GM12878 (cell line): ENCODE measurements around the gene BEST2. TPM values are rescaled to one million over a fixed set of nuclear protein-coding genes. Genes with fewer than 3 reads are reported as not detected.

Source experiments
- CEBPB ChIP-seq, 2 experiments: fragments of 150-350 bp in 1 of 2; IDR thresholded peaks; 2 replicates each; pipeline ENCODE4 v1.6.1; 2012 to 2014; ENCODE audit warnings: low read depth in 2 of 2, low read length in 2 of 2, borderline replicate concordance in 1 of 2, inconsistent platforms in 1 of 2
- HDGF ChIP-seq: fragments of 450-650 bp; IDR thresholded peaks from 2 replicates; pipeline ENCODE4 v1.6.1; 2016; ENCODE audit warnings: antibody characterized with exemption
- NR2C1 ChIP-seq: fragments of 450-650 bp; IDR thresholded peaks from 2 replicates; pipeline ENCODE4 v1.6.1; 2017; ENCODE audit warnings: antibody characterized with exemption, mild to moderate bottlenecking, moderate library complexity
- PAX8 ChIP-seq: fragments of 450-650 bp; IDR thresholded peaks from 2 replicates; pipeline ENCODE4 v1.6.1; 2017; ENCODE audit warnings: mild to moderate bottlenecking, moderate library complexity
- SMAD5 ChIP-seq: IDR thresholded peaks from 2 replicates; pipeline ENCODE4 v1.6.1; 2016; ENCODE audit warnings: antibody characterized with exemption, low read depth
- ZNF24 ChIP-seq: fragments of 450-650 bp; IDR thresholded peaks from 2 replicates; pipeline ENCODE4 v1.6.1; 2017; ENCODE audit warnings: antibody characterized with exemption, mild to moderate bottlenecking
- polyA plus RNA-seq, 11 experiments: library from polyadenylated mRNA; depleted of rRNA in 4 of 11; unstranded in 6 of 11; stranded (reverse) in 5 of 11; fragments of >200 nt; fragmentation: Nextera tagmentation in 4 of 11; fragmentation: Illumina TruSeq in 1 of 11; extraction: Ambion mirVana in 4 of 11; extraction: Trizol in 1 of 11; gene quantifications; 1 replicate in 1 of 11; 2 replicates in 10 of 11; pipeline versions ENCODE4 v1.2.1 to v1.2.3, GENCODE V29; 2011 to 2016; ENCODE audit warnings: inconsistent platforms in 2 of 11, missing spikeins in 2 of 11, low read depth in 1 of 11
- total RNA-seq, 4 experiments: library from RNA; depleted of rRNA in 3 of 4; stranded (reverse); fragments of >200 nt in 3 of 4; fragmentation: Illumina TruSeq in 1 of 4; extraction: Trizol in 1 of 4; gene quantifications; 2 replicates each; pipeline versions ENCODE4 v1.2.1 to v1.2.3, GENCODE V29; 2013 to 2021
- TF ChIP-seq, protein P1 (sequence below): fragments of 450-650 bp; formaldehyde crosslinking; IDR thresholded peaks from 2 replicates; pipeline ENCODE4 v1.4.0; 2020; ENCODE audit warnings: mild to moderate bottlenecking, moderate library complexity
- TF ChIP-seq, protein P2 (sequence below): fragments of 450-650 bp; IDR thresholded peaks from 2 replicates; pipeline ENCODE4 v1.6.1; 2016; ENCODE audit warnings: mild to moderate bottlenecking, moderate library complexity, borderline replicate concordance

BEST2 gene
- total and polyA plus RNA-seq, 10 of the 15 experiments (the other 5 are each of a cell fraction or from before 2014, with no cell fraction given) = not detected

DNA sequence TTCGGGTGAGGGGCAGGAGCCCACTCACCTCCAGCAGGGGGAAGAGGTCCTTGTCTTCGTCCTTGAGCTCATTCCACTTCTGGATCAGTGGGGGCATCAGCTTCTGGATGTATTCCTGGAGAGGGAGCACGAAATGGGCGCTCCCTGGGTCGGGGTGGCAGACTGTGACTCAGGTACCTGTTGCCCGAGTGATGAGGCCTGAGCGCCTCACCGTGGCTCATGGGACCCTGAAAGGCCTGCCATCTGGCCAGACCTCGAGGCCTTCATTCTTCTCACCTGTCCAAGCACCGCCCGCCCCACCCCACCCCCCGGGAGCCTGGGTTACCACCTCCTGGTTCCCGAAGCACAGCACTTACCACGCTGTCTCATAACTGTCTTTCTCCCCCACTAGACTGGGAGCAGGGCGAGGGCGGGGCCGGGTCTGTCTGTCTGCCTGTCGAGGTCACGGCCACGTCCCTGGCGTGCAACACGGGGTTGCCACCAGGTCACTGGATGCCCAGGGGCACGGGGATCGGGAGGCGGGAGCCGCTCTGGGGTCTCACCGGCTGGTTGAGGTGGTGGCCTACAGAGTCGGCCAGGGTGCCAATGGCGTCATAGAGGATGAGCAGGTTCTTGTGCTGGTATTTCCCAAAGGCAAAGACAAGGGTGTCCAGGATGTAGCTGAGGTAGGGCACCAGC, 45.8 kb upstream of the BEST2 start (continued):
- TF ChIP-seq, protein P1, sequence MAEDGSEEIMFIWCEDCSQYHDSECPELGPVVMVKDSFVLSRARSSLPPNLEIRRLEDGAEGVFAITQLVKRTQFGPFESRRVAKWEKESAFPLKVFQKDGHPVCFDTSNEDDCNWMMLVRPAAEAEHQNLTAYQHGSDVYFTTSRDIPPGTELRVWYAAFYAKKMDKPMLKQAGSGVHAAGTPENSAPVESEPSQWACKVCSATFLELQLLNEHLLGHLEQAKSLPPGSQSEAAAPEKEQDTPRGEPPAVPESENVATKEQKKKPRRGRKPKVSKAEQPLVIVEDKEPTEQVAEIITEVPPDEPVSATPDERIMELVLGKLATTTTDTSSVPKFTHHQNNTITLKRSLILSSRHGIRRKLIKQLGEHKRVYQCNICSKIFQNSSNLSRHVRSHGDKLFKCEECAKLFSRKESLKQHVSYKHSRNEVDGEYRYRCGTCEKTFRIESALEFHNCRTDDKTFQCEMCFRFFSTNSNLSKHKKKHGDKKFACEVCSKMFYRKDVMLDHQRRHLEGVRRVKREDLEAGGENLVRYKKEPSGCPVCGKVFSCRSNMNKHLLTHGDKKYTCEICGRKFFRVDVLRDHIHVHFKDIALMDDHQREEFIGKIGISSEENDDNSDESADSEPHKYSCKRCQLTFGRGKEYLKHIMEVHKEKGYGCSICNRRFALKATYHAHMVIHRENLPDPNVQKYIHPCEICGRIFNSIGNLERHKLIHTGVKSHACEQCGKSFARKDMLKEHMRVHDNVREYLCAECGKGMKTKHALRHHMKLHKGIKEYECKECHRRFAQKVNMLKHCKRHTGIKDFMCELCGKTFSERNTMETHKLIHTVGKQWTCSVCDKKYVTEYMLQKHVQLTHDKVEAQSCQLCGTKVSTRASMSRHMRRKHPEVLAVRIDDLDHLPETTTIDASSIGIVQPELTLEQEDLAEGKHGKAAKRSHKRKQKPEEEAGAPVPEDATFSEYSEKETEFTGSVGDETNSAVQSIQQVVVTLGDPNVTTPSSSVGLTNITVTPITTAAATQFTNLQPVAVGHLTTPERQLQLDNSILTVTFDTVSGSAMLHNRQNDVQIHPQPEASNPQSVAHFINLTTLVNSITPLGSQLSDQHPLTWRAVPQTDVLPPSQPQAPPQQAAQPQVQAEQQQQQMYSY = no peak
- TF ChIP-seq CEBPB (IDR thresholded peaks at IDR 0.05; ENCODE audit: borderline replicate concordance in 1 of 2, low read depth in 2 of 2, low read length in 2 of 2) (no peak), SMAD5 (no peak), HDGF (no peak), ZNF24 (no peak), NR2C1 (no peak), PAX8 (no peak)
- TF ChIP-seq, protein P2, sequence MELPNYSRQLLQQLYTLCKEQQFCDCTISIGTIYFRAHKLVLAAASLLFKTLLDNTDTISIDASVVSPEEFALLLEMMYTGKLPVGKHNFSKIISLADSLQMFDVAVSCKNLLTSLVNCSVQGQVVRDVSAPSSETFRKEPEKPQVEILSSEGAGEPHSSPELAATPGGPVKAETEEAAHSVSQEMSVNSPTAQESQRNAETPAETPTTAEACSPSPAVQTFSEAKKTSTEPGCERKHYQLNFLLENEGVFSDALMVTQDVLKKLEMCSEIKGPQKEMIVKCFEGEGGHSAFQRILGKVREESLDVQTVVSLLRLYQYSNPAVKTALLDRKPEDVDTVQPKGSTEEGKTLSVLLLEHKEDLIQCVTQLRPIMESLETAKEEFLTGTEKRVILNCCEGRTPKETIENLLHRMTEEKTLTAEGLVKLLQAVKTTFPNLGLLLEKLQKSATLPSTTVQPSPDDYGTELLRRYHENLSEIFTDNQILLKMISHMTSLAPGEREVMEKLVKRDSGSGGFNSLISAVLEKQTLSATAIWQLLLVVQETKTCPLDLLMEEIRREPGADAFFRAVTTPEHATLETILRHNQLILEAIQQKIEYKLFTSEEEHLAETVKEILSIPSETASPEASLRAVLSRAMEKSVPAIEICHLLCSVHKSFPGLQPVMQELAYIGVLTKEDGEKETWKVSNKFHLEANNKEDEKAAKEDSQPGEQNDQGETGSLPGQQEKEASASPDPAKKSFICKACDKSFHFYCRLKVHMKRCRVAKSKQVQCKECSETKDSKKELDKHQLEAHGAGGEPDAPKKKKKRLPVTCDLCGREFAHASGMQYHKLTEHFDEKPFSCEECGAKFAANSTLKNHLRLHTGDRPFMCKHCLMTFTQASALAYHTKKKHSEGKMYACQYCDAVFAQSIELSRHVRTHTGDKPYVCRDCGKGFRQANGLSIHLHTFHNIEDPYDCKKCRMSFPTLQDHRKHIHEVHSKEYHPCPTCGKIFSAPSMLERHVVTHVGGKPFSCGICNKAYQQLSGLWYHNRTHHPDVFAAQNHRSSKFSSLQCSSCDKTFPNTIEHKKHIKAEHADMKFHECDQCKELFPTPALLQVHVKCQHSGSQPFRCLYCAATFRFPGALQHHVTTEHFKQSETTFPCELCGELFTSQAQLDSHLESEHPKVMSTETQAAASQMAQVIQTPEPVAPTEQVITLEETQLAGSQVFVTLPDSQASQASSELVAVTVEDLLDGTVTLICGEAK = no peak
